GM19468 (cell line): ENCODE measurements around the gene SLC7A8.
"Not testable (repeated sequence)": the region's sequence is repeated elsewhere in the genome, so short reads cannot be mapped to it uniquely, and the experiment has no call there.

ENCODE experiments used
- ATAC-seq: cut with Tn5 transposase; IDR thresholded peaks from one replicate; pipeline ENCODE4 v1.9.1; 2021; ENCODE audit warnings: mild to moderate bottlenecking, moderate library complexity, moderate number of reproducible peaks; ENCODE audit not compliant: unreplicated experiment; ENCODE audit errors: extremely low read depth

The SLC7A8 gene

GRCh38 chr14:23183479-23183878, at the start of gene SLC7A8:
TSS of gene SLC7A8 (minus strand) at chr14:23183660. CDS start at chr14:23182914, 746 bp downstream.
- ATAC-seq, result no peak

GRCh38 chr14:23232241-23232808, 48.9 kb upstream of the SLC7A8 start:
- not testable (repeated sequence) for ATAC-seq

- no peak for ATAC-seq
Observed at GRCh38 chr14:23228812-23229211, 45.4 kb upstream of the SLC7A8 start.

GRCh38 chr14:23227566-23227965, 44.1 kb upstream of the SLC7A8 start:
- ATAC-seq, result no peak

GRCh38 chr14:23224958-23225357, 41.5 kb upstream of the SLC7A8 start:
- ATAC-seq, result not testable (repeated sequence)

- ATAC-seq, result no peak
Observed at GRCh38 chr14:23219075-23219474, 35.6 kb upstream of the SLC7A8 start.

GRCh38 chr14:23217032-23218020, 33.9 kb upstream of the SLC7A8 start:
- ATAC-seq, result no peak

GRCh38 chr14:23215421-23215820, 32.0 kb upstream of the SLC7A8 start:
- no peak for ATAC-seq

GRCh38 chr14:23209651-23210423, 26.4 kb upstream of the SLC7A8 start:
- no peak for ATAC-seq

- ATAC-seq, result no peak
Observed at GRCh38 chr14:23208324-23208723, 24.9 kb upstream of the SLC7A8 start.

- ATAC-seq, result no peak
Observed at GRCh38 chr14:23207146-23207540, 23.7 kb upstream of the SLC7A8 start.

GRCh38 chr14:23206422-23207145, 23.1 kb upstream of the SLC7A8 start:
- ATAC-seq, result no peak

- ATAC-seq, result no peak
Observed at GRCh38 chr14:23202001-23202400, 18.5 kb upstream of the SLC7A8 start.

- not testable (repeated sequence) for ATAC-seq
Observed at GRCh38 chr14:23199141-23199540, 15.7 kb upstream of the SLC7A8 start.

GRCh38 chr14:23196487-23196886, 13.0 kb upstream of the SLC7A8 start:
- ATAC-seq, result not testable (repeated sequence)

- ATAC-seq, result no peak
Observed at GRCh38 chr14:23195552-23196101, 12.2 kb upstream of the SLC7A8 start.

- no peak for ATAC-seq
Observed at GRCh38 chr14:23193432-23193831, 10.0 kb upstream of the SLC7A8 start.

GRCh38 chr14:23187925-23188324, 4.5 kb upstream of the SLC7A8 start:
- no peak for ATAC-seq

GRCh38 chr14:23186913-23187654, 3.6 kb upstream of the SLC7A8 start:
- no peak for ATAC-seq
